ENCODE results near the gene NPTXR.

The NPTXR gene

GRCh38 chr22:38799265-38800002, 44.4 kb downstream of the NPTXR start:
- no peak for DNase-seq (ENCODE audit: low read depth, low spot score)

GRCh38 chr22:38798496-38798895, 45.3 kb downstream of the NPTXR start:
- no peak for DNase-seq (ENCODE audit: low read depth, low spot score)

- no peak for DNase-seq (ENCODE audit: low read depth, low spot score)
Observed at GRCh38 chr22:38796262-38796957, 47.4 kb downstream of the NPTXR start.

GRCh38 chr22:38795569-38795968, 48.3 kb downstream of the NPTXR start:
- no peak for DNase-seq (ENCODE audit: low read depth, low spot score)

- peak; percentile 91 for DNase-seq (ENCODE audit: low read depth, low spot score)
Observed at GRCh38 chr22:38793721-38794466, 49.9 kb downstream of the NPTXR start, which contains the start of gene DNAL4. Gene DNAL4, minus strand, starts transcription at chr22:38794143. Its CDS starts 11,412 bp downstream, at chr22:38782731.

GRCh38 chr22:38793317-38793716, 50.5 kb downstream of the NPTXR start:
- no peak for DNase-seq (ENCODE audit: low read depth, low spot score)

GRCh38 chr22:38792833-38793232, 51.0 kb downstream of the NPTXR start:
- DNase-seq (ENCODE audit: low read depth, low spot score), result no peak

GRCh38 chr22:38789606-38790005, 54.2 kb downstream of the NPTXR start:
- DNase-seq (ENCODE audit: low read depth, low spot score), result no peak

GRCh38 chr22:38788846-38789245, 55.0 kb downstream of the NPTXR start:
- DNase-seq (ENCODE audit: low read depth, low spot score), result no peak

GRCh38 chr22:38788021-38788816, 55.6 kb downstream of the NPTXR start:
- DNase-seq (ENCODE audit: low read depth, low spot score), result no peak

GRCh38 chr22:38786631-38787030, 57.2 kb downstream of the NPTXR start:
- no peak for DNase-seq (ENCODE audit: low read depth, low spot score)

GRCh38 chr22:38784856-38785255, 59.0 kb downstream of the NPTXR start:
- no peak for DNase-seq (ENCODE audit: low read depth, low spot score)

- DNase-seq (ENCODE audit: low read depth, low spot score), result no peak
Observed at GRCh38 chr22:38784035-38784434, 59.8 kb downstream of the NPTXR start.

GRCh38 chr22:38783095-38783615, 60.7 kb downstream of the NPTXR start:
- no peak for DNase-seq (ENCODE audit: low read depth, low spot score)

- DNase-seq (ENCODE audit: low read depth, low spot score), result no peak
Observed at GRCh38 chr22:38782402-38783094, 61.3 kb downstream of the NPTXR start.

- DNase-seq (ENCODE audit: low read depth, low spot score), result no peak
Observed at GRCh38 chr22:38781033-38781432, 62.8 kb downstream of the NPTXR start.

- no peak for DNase-seq (ENCODE audit: low read depth, low spot score)
Observed at GRCh38 chr22:38777087-38777671, 66.6 kb downstream of the NPTXR start.

GRCh38 chr22:38776086-38776485, 67.7 kb downstream of the NPTXR start:
- no peak for DNase-seq (ENCODE audit: low read depth, low spot score)

GRCh38 chr22:38775656-38776055, 68.2 kb downstream of the NPTXR start:
- DNase-seq (ENCODE audit: low read depth, low spot score), result no peak

GRCh38 chr22:38774496-38775166, 69.2 kb downstream of the NPTXR start:
- DNase-seq (ENCODE audit: low read depth, low spot score), result no peak
